Measurements from ENCODE around the gene VRTN.
"Not testable (repeated sequence)": the region's sequence is repeated elsewhere in the genome, so short reads cannot be mapped to it uniquely, and the experiment has no call there.

DNA sequence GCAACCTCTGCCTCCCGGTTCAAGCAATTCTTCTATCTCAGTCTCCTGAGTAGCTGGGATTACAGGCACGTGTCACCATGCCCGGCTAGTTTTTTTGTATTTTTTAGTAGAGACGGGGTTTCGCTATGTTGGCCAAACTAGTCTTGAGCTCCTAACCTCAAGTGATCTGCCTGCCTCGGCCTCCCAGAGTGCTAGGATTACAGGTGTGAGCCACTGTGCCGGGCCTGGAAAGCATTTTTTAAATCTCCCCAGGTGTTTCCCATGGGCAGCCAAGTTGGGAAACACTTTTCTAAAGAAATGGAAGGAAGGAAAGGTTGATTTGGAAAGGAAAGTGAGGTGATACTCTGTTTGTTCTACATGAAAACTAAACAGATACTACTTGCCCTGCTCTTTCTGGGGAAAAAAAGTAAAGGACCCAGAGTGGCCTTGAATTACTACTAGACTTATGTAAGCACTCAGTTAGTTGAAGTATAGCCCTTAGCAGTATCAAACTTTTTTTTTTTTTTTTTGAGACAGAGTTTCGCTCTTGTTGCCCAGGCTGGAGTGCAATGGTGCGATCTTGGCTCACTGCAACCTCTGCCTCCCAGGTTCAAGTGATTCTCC lies 18.2 kb upstream of the VRTN start:
- TF ChIP-seq POLR2A (IDR thresholded peaks at IDR 0.05; ENCODE audit: low read length); GATA1 (IDR thresholded peaks at IDR 0.05; ENCODE audit: low read depth, low read length): not testable (repeated sequence)
